BLaER1 treated with 17β-estradiol and CSF1 and Interleukin-3, amounts not matched to agents 10 nM and 100 nM (cell line): ENCODE results near the gene ASPSCR1.
A peak's percentile ranks its signal among the peaks of the same experiment; 100 is the strongest.

Experiments
- H3K27ac ChIP-seq, 11 experiments: shearing (Covaris generic); formaldehyde crosslinking; 2 replicates each; pipeline ENCODE4 v1.8.1; 2022
- H3K27me3 ChIP-seq, 11 experiments: shearing (Covaris generic); formaldehyde crosslinking; 2 replicates each; pipeline ENCODE4 v1.8.1; 2022
- H3K36me3 ChIP-seq, 11 experiments: shearing (Covaris generic); formaldehyde crosslinking; 2 replicates each; pipeline ENCODE4 v1.8.1; 2022
- H3K4me1 ChIP-seq, 10 experiments: shearing (Covaris generic); formaldehyde crosslinking; 2 replicates each; pipeline ENCODE4 v1.8.1; 2022
- H3K4me2 ChIP-seq, 11 experiments: shearing (Covaris generic); formaldehyde crosslinking; 2 replicates each; pipeline ENCODE4 v1.8.1; 2022
- H3K4me3 ChIP-seq, 10 experiments: shearing (Covaris generic); formaldehyde crosslinking; 2 replicates each; pipeline ENCODE4 v1.8.1; 2022
- H3K9ac ChIP-seq, 11 experiments: shearing (Covaris generic); formaldehyde crosslinking; 2 replicates each; pipeline ENCODE4 v1.8.1; 2022
- H3K9me3 ChIP-seq, 11 experiments: shearing (Covaris generic); formaldehyde crosslinking; replicated peaks in 1 of 11; 2 replicates each; pipeline ENCODE4 v1.8.1; 2022
- H4K20me1 ChIP-seq, 11 experiments: shearing (Covaris generic); formaldehyde crosslinking; 2 replicates each; pipeline ENCODE4 v1.8.1; 2022
- Cebpa-rat ChIP-seq, 11 experiments: shearing (Covaris generic); IDR thresholded peaks; 2 replicates each; pipeline ENCODE4 v1.8.1; 2022

The ASPSCR1 gene

DNA sequence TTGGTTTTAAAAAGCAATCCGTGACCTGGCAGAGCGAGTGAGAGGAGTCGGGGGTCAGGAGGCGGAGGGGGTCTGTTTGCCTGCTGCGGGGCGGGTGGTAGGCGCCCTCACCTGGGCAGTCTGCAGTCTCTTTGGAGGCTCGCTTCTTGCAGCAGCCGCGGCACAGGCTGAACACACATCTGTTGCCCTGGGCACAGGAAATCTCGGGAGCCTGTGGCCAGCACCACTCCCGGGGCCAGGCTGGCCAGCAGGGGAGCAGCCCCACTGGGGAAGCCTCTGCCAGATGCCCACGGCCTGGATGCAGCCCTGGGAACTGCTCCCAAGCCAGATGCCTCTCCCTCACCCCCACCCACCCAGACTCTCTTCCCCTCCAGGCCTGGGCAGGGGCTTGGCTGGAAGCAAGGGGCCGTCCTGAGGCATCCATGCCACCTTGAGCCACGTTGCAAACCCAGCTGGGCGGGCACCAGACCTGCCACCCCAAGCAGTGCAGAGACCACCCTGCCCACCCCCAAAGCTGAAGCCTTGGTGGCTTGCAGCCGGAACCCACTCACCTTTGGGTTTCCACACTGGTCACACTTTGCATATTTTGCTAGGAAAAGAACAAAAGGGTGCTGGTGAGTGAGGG is 80.9 kb downstream of the ASPSCR1 start:
- peaks cover 0 to 98% (median 95%) of the 10 kb centered on the region in 11 experiments; a peak in 19 of 22 replicates for H4K20me1 ChIP-seq
- TF ChIP-seq Cebpa-rat (IDR thresholded peaks at IDR 0.05) = no peak
- H3K4me3 ChIP-seq = no peak overlapping the region
- H3K36me3 ChIP-seq = peaks cover 90 to 98% (median 97%) of the 10 kb centered on the region in 11 experiments
- no peaks in the 10 kb centered on the region for H3K27me3 ChIP-seq
- peaks cover 9 to 58% (median 38%) of the 10 kb centered on the region in 10 experiments for H3K4me1 ChIP-seq
- no peak overlapping the region for H3K27ac ChIP-seq
- peak overlapping the region in 2 of 11 experiments; percentile 55 to 68; a peak in 4 of 22 replicates for H3K9ac ChIP-seq
- peak overlapping the region in 5 of 11 experiments; percentile 54 to 84 (median 73); a peak in 6 of 22 replicates for H3K4me2 ChIP-seq
- no peaks in the 10 kb centered on the region for H3K9me3 ChIP-seq

DNA sequence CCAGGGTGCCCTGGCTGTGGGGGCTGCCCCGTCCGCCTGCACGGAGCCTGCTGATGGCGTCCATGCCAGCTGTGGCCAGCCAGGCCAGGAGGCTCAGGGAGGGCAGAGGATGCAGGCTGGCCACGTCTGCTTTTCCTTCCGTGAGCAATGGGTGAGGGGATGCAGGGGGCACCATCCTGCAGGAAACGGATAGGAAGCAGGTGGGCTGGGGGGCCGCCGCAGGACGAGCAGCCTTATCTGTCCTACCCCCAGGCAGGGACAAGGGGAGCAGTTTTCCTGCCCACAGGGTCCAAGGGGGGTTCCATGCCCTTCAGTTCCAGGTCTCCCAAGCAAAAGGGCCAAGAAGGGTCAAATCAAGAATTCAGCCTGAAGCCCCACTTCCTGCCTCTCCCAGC is 81.4 kb downstream of the ASPSCR1 start:
- Histone ChIP-seq H3K4me3 (peak overlapping the region in 1 of 10 experiments; percentile 7; a peak in 1 of 20 replicates), H3K36me3 (peaks cover 92 to 98% (median 97%) of the 10 kb centered on the region in 11 experiments), H3K4me2 (peak overlapping the region in 8 of 11 experiments; percentile 27 to 84 (median 60); a peak in 14 of 22 replicates), H3K27me3 (no peaks in the 10 kb centered on the region), H3K27ac (0 out of 22 replicates have a peak overlapping the region, but pooled peaks of 1 of the 11 experiments have one; percentile 8), H3K9ac (peak overlapping the region in 7 of 11 experiments; percentile 16 to 68 (median 55); a peak in 11 of 22 replicates), H4K20me1 (peaks cover 0 to 98% (median 95%) of the 10 kb centered on the region in 11 experiments; a peak in 19 of 22 replicates), H3K9me3 (no peaks in the 10 kb centered on the region), H3K4me1 (peaks cover 9 to 55% (median 37%) of the 10 kb centered on the region in 10 experiments)
- no peak for TF ChIP-seq Cebpa-rat (IDR thresholded peaks at IDR 0.05)

DNA sequence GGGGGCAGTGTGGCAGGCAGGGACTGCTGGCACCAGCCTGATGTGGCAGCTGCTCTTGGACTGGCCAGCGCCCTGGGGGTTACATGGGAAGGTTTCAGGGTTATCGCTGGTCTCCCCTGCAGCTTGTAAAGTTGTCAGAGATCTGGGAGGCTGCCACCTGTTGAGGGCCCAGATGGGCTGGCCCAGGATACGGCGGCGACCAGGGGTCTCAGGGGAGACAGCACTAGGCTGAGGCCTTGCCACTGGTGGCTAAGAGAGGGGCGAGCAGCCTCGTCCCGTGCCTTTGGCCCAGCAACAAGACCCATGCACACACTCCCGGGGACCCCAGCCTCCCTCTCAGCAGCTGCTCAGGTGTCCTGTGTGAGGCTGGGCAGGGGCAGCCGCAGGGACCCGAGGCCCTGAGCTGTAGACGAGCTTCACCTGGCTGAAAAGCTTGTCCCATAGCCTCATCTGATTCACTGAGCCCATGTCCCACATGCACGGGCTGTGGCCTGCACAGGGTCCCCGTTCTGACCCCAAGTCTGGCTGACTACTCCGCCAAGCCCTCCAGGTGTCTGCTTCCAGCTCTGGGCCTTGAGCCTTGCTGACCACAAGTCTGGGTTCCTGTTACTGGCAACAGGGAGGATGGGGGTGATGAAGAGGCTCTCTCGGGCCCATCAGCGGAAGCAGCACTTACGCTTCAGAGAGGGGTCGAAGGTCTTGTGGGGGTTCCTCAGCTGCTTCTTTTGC is 82.0 kb downstream of the ASPSCR1 start:
- no peaks in the 10 kb centered on the region for H3K9me3 ChIP-seq
- peak overlapping the region in 10 of 11 experiments; percentile 14 to 68 (median 50); a peak in 16 of 22 replicates for H3K9ac ChIP-seq
- peaks cover 0 to 98% (median 95%) of the 10 kb centered on the region in 11 experiments; a peak in 19 of 22 replicates for H4K20me1 ChIP-seq
- H3K36me3 ChIP-seq = peaks cover 90 to 98% (median 97%) of the 10 kb centered on the region in 11 experiments
- H3K27ac ChIP-seq = peak overlapping the region in 3 of 11 experiments; percentile 11 to 35 (median 29); a peak in 4 of 22 replicates
- peak overlapping the region in 1 of 10 experiments; percentile 7; a peak in 1 of 20 replicates for H3K4me3 ChIP-seq
- no peaks in the 10 kb centered on the region for H3K27me3 ChIP-seq
- peaks cover 12 to 58% (median 42%) of the 10 kb centered on the region in 10 experiments for H3K4me1 ChIP-seq
- peak overlapping the region in 10 of 11 experiments; percentile 5 to 84 (median 56); a peak in 17 of 22 replicates for H3K4me2 ChIP-seq
- no peak for TF ChIP-seq Cebpa-rat (IDR thresholded peaks at IDR 0.05)

DNA sequence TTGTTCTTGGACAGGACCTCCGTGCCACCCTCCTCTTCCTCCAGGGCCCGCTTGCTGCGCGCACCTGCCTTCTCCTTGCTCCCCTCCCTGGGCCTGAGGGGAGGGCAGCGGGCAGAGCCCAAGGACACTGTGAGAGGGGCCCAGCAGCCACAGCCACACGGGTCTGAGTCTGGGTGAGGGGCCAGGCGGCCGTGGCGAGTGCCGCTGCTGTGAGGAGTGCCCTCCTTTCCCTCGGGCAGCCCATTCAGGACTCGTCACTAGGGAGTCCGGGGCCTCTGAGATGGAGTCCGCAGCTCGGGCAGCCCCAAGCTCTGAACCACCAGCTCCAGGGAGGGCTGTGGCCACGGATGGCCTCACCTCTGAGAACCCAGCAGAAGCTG is 82.6 kb downstream of the ASPSCR1 start:
- H3K36me3 ChIP-seq = peaks cover 85 to 96% (median 91%) of the 10 kb centered on the region in 11 experiments
- H3K4me1 ChIP-seq = peaks cover 18 to 60% (median 47%) of the 10 kb centered on the region in 10 experiments
- peak overlapping the region in 10 of 11 experiments; percentile 5 to 84 (median 56); a peak in 16 of 22 replicates for H3K4me2 ChIP-seq
- no peak overlapping the region for H3K4me3 ChIP-seq
- peak overlapping the region in 3 of 11 experiments; percentile 11 to 35 (median 13); a peak in 3 of 22 replicates for H3K27ac ChIP-seq
- no peak for TF ChIP-seq Cebpa-rat (IDR thresholded peaks at IDR 0.05)
- H3K27me3 ChIP-seq = no peaks in the 10 kb centered on the region
- H4K20me1 ChIP-seq = peaks cover 0 to 98% (median 95%) of the 10 kb centered on the region in 11 experiments; a peak in 19 of 22 replicates
- H3K9ac ChIP-seq = peak overlapping the region in 10 of 11 experiments; percentile 5 to 68 (median 50); a peak in 14 of 22 replicates
- no peaks in the 10 kb centered on the region for H3K9me3 ChIP-seq

DNA sequence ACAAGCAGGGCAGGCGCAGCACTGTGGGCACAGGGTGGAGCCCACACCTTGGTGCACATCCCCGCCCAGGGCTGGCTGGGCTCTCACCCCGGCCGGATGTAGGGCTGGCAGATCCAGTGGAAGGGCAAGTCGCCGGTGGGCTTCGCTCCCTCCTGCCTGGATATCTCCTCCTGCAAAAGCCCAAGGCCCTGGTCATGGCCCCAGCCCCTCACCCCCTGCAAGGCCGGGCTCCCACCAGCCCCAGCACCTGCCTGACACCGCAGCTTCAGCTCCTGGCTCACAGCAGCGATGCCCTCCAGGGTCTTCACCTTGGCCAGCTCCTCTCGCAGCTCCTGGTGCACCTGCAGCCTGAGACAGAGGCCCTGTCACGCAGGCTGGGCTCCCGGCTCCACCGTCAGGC is 83.2 kb downstream of the ASPSCR1 start:
- Histone ChIP-seq H3K4me2 (peak overlapping the region in 7 of 11 experiments; percentile 54 to 84 (median 63); a peak in 9 of 22 replicates), H3K27ac (no peak overlapping the region), H3K36me3 (peaks cover 81 to 90% (median 86%) of the 10 kb centered on the region in 11 experiments)

DNA sequence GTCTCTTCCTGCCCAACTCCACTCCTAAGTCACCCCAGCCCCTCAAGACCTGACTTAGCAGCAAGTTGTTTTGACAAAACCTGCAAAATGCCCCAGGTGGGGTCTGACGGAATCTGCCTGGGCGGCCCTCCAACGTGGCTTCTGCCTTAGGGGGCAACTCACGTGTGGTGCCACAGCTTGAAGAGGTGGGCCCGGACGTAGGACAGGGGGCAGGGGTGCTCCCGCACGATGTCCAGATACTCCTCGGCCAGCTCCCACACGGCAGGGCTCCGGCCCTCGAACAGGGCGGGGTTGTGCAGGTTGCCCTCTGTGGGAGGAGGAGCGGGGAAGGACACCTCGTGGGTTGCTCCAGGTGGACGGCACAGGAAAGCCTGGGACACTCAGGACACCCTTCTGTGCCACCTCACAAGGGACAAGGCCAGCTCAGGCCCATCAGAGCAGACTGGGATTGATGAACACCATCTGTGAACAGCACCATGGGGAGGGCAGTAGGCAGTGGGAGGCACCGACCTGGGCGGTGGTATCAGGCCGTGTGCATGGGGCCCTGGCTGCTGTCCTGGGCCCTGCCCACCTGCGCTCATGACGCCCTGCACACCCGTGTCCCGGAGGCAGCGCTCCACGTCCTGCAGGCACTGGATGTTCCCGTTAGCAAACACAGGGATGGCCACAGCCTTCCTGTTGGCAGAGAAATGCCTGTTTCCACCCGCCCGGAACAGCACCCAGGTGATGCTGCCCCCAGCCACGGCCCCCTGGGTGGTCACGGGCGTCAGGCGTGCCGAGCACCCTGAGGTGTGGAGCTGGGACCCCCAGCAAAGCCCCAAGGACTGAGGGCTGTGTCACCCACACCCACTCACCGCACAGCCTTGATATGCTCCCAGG is 83.9 kb downstream of the ASPSCR1 start:
- peaks cover 0 to 88% (median 82%) of the 10 kb centered on the region in 11 experiments; a peak in 19 of 22 replicates for H4K20me1 ChIP-seq
- no peak overlapping the region; a peak in 2 of 22 replicates for H3K4me2 ChIP-seq
- no peak overlapping the region for H3K27ac ChIP-seq
- no peak for TF ChIP-seq Cebpa-rat (IDR thresholded peaks at IDR 0.05)
- peaks cover 75 to 84% (median 79%) of the 10 kb centered on the region in 11 experiments for H3K36me3 ChIP-seq
- H3K9me3 ChIP-seq = no peaks in the 10 kb centered on the region
- peaks cover 21 to 62% (median 52%) of the 10 kb centered on the region in 10 experiments for H3K4me1 ChIP-seq
- H3K27me3 ChIP-seq = no peaks in the 10 kb centered on the region
- 0 out of 22 replicates have a peak overlapping the region, but pooled peaks of 3 of the 11 experiments have one; percentile 0 to 68 (median 47) for H3K9ac ChIP-seq
- H3K4me3 ChIP-seq = no peak overlapping the region

More for the DNA sequence above, 83.2 kb downstream of the ASPSCR1 start:
- Histone ChIP-seq H3K9ac (peak overlapping the region in 6 of 11 experiments; percentile 21 to 68 (median 60); a peak in 5 of 22 replicates), H3K4me1 (peaks cover 19 to 58% (median 49%) of the 10 kb centered on the region in 10 experiments), H3K9me3 (no peaks in the 10 kb centered on the region), H3K27me3 (no peaks in the 10 kb centered on the region), H3K4me3 (no peak overlapping the region), H4K20me1 (peaks cover 0 to 95% (median 89%) of the 10 kb centered on the region in 11 experiments; a peak in 19 of 22 replicates)
- TF ChIP-seq Cebpa-rat (IDR thresholded peaks at IDR 0.05) = no peak

DNA sequence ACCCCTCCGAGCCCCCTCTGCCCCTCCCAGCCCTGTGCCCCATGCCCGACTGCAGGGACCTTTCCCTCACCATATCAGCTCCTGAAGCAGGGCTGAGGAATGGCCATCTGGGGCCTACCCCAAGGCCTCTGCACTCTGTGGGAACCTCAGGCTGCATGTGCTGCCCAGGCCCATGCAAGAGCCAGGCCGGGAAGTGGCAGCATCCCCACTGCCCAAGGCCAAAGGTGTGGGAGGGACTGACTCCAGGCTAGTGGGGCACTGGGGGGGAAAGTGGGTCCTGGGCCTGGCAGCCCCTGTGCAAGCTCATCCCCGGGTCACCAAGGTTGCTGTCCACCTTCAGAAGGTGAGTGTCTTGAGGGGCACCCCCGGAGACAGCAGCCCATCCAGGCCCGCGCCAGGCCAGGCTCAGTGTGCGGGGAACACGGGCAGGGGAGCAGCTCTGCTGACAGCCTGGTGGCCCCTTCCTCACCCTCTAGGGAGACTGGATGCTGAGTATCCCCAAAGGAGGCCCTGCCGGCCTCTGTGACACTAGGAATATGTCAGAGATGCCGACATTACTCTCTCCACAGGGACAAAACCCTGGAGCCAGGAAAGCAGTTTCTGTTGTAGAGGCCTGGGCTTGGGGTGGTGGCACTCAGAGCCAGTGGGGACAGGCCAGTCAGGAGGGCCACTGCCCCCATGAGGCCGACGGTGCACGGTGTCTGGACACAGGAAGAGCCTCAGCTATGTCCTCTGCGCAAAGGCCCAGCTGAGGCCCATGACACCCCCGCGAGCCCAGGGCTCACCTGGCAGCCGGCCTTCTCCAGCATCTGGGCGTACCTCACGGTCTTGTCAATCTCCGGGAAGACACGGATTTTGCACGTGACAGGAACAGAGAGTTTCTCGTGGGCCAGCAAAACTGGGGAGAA is 84.9 kb downstream of the ASPSCR1 start:
- Histone ChIP-seq H3K4me3 (no peak overlapping the region), H3K4me2 (no peak overlapping the region), H4K20me1 (peaks cover 0 to 78% (median 72%) of the 10 kb centered on the region in 11 experiments; a peak in 19 of 22 replicates), H3K9ac (peak overlapping the region in 5 of 11 experiments; percentile 2 to 97 (median 33); a peak in 5 of 22 replicates), H3K27me3 (no peaks in the 10 kb centered on the region), H3K36me3 (peaks cover 64 to 73% (median 69%) of the 10 kb centered on the region in 11 experiments), H3K4me1 (peaks cover 27 to 64% (median 55%) of the 10 kb centered on the region in 10 experiments), H3K27ac (no peak overlapping the region), H3K9me3 (no peaks in the 10 kb centered on the region)
- TF ChIP-seq Cebpa-rat (IDR thresholded peaks at IDR 0.05) = no peak
